Liver (tissue), 9 donors: ENCODE measurements around the gene PGLYRP3. TPM values are rescaled to one million over a fixed set of nuclear protein-coding genes. Genes with fewer than 3 reads are reported as not detected.

ENCODE experiments used
- DNase-seq: peaks from one replicate; pipeline ENCODE4 v3.0.0-alpha.2; 2017; ENCODE audit warnings: low spot score
- H3K27ac ChIP-seq, 2 donors: one replicate each; pipeline ENCODE4 v1.7.0; 2013; ENCODE audit warnings: inconsistent platforms in 2 of 2, low read length in 2 of 2, control low read depth in 1 of 2, low read depth in 1 of 2, mild to moderate bottlenecking in 1 of 2
- H3K27me3 ChIP-seq, 4 donors: one replicate each; pipeline versions ENCODE4 v1.6.1 to v1.7.0; 2013; ENCODE audit warnings: low read length in 3 of 4, inconsistent platforms in 1 of 4, mild to moderate bottlenecking in 1 of 4, moderate library complexity in 1 of 4; ENCODE audit not compliant: control insufficient read depth in 4 of 4, insufficient read depth in 4 of 4
- H3K36me3 ChIP-seq, 4 donors: one replicate each; pipeline versions ENCODE4 v1.6.1 to v1.7.0; 2013; ENCODE audit warnings: low read length in 3 of 4, mild to moderate bottlenecking in 3 of 4, low read depth in 1 of 4, moderate library complexity in 1 of 4; ENCODE audit not compliant: control insufficient read depth in 4 of 4, insufficient read depth in 3 of 4
- H3K4me1 ChIP-seq, 4 donors: one replicate each; pipeline versions ENCODE4 v1.6.1 to v1.7.0; 2013; ENCODE audit warnings: low read length in 3 of 4, mild to moderate bottlenecking in 3 of 4, moderate library complexity in 1 of 4; ENCODE audit not compliant: control insufficient read depth in 4 of 4, insufficient read depth in 4 of 4
- H3K4me3 ChIP-seq, 3 donors: one replicate each; pipeline versions ENCODE4 v1.6.1 to v1.7.0; 2013; ENCODE audit warnings: low read length in 3 of 3, control low read depth in 1 of 3, low read depth in 1 of 3, mild to moderate bottlenecking in 1 of 3
- H3K9ac ChIP-seq, 2 donors: one replicate each; pipeline ENCODE4 v1.7.0; 2013; ENCODE audit warnings: low read length in 2 of 2, mild to moderate bottlenecking in 2 of 2, moderate library complexity in 2 of 2, control low read depth in 1 of 2, low read depth in 1 of 2
- H3K9me3 ChIP-seq, 4 donors: one replicate each; pipeline versions ENCODE4 v1.6.1 to v1.7.0; 2013; ENCODE audit warnings: low read length in 3 of 4; ENCODE audit not compliant: control insufficient read depth in 4 of 4
- EGR1 ChIP-seq, 2 donors: IDR thresholded peaks; 2 replicates each; pipeline ENCODE4 v1.6.1; 2016 to 2018; ENCODE audit warnings: antibody characterized with exemption in 2 of 2, low read depth in 2 of 2
- FOXA1 ChIP-seq: IDR thresholded peaks from 2 replicates; pipeline ENCODE4 v1.6.1; 2016; ENCODE audit warnings: antibody characterized with exemption
- FOXA2 ChIP-seq: IDR thresholded peaks from 2 replicates; pipeline ENCODE4 v1.6.1; 2016; ENCODE audit warnings: antibody characterized with exemption
- GABPA ChIP-seq, 2 donors: IDR thresholded peaks in 1 of 2; conservative IDR thresholded peaks in 1 of 2; 2 replicates each; pipeline ENCODE4 v1.6.1; 2016; ENCODE audit warnings: antibody characterized with exemption in 2 of 2, mild to moderate bottlenecking in 1 of 2, moderate library complexity in 1 of 2
- HNF4A ChIP-seq, 2 donors: conservative IDR thresholded peaks; 2 replicates each; pipeline ENCODE4 v1.6.1; 2016; ENCODE audit warnings: antibody characterized with exemption in 2 of 2, mild to moderate bottlenecking in 2 of 2
- HNF4G ChIP-seq: IDR thresholded peaks from 2 replicates; pipeline ENCODE4 v1.6.1; 2016; ENCODE audit warnings: antibody characterized with exemption
- NR2F2 ChIP-seq: IDR thresholded peaks from 2 replicates; pipeline ENCODE4 v1.6.1; 2016; ENCODE audit warnings: antibody characterized with exemption
- RAD21 ChIP-seq, 2 donors: IDR thresholded peaks; 2 replicates each; pipeline ENCODE4 v1.6.1; 2016; ENCODE audit warnings: antibody characterized with exemption in 2 of 2, mild to moderate bottlenecking in 2 of 2
- SP1 ChIP-seq: IDR thresholded peaks from 2 replicates; pipeline ENCODE4 v1.6.1; 2018; ENCODE audit warnings: antibody characterized with exemption, mild to moderate bottlenecking
- TAF1 ChIP-seq: conservative IDR thresholded peaks from 2 replicates; pipeline ENCODE4 v1.6.1; 2016; ENCODE audit warnings: antibody characterized with exemption, mild to moderate bottlenecking
- YY1 ChIP-seq: IDR thresholded peaks from 2 replicates; pipeline ENCODE4 v1.6.1; 2016; ENCODE audit warnings: antibody characterized with exemption, mild to moderate bottlenecking
- WGBS: extraction: QIAGEN DNeasy Blood & Tissue Kit; methylation state at CpG from one replicate; pipeline ENCODE4 v1.1.7; 2013; 5-methylcytosine and 5-hydroxymethylcytosine counted together
- polyA plus RNA-seq, 2 donors: library from polyadenylated mRNA; stranded (reverse) in 1 of 2; unstranded in 1 of 2; fragments of 200-250 nt in 1 of 2; fragments of >200 nt in 1 of 2; fragmentation: Nextera tagmentation in 1 of 2; extraction: Ambion mirVana in 1 of 2; gene quantifications; one replicate each; pipeline versions ENCODE4 v1.2.1 to v1.2.3, GENCODE V29; 2013 to 2015
- total RNA-seq, 2 donors: library from RNA; depleted of rRNA; stranded (reverse); fragments of >200 nt; gene quantifications; one replicate each; pipeline ENCODE4 v1.2.3, GENCODE V29; 2014
- TF ChIP-seq, protein P1 (sequence below): IDR thresholded peaks from 2 replicates; pipeline ENCODE4 v1.6.1; 2016; ENCODE audit warnings: antibody characterized with exemption
- TF ChIP-seq, protein P2 (sequence below): IDR thresholded peaks from 2 replicates; pipeline ENCODE4 v1.6.1; 2016; ENCODE audit warnings: antibody characterized with exemption
- TF ChIP-seq, protein P3 (sequence below): fragments of 150-350 bp; IDR thresholded peaks from 2 replicates; pipeline ENCODE4 v1.5.1; 2017; ENCODE audit warnings: improper control_type of control experiment, low read depth, low read length; ENCODE audit not compliant: missing input control
- TF ChIP-seq, protein P4 (sequence below): IDR thresholded peaks from 2 replicates; pipeline ENCODE4 v1.6.1; 2016; ENCODE audit warnings: antibody characterized with exemption, mild to moderate bottlenecking
- TF ChIP-seq, protein P5 (sequence below): IDR thresholded peaks from 2 replicates; pipeline ENCODE4 v1.6.1; 2016; ENCODE audit warnings: antibody characterized with exemption
- donor health status: healthy.
- donor health status: healthy.
- donor health status: healthy.
- donor health status: healthy.
- donor health status: healthy.

Gene PGLYRP3
- total and polyA plus RNA-seq, 4 donors = not detected

DNA sequence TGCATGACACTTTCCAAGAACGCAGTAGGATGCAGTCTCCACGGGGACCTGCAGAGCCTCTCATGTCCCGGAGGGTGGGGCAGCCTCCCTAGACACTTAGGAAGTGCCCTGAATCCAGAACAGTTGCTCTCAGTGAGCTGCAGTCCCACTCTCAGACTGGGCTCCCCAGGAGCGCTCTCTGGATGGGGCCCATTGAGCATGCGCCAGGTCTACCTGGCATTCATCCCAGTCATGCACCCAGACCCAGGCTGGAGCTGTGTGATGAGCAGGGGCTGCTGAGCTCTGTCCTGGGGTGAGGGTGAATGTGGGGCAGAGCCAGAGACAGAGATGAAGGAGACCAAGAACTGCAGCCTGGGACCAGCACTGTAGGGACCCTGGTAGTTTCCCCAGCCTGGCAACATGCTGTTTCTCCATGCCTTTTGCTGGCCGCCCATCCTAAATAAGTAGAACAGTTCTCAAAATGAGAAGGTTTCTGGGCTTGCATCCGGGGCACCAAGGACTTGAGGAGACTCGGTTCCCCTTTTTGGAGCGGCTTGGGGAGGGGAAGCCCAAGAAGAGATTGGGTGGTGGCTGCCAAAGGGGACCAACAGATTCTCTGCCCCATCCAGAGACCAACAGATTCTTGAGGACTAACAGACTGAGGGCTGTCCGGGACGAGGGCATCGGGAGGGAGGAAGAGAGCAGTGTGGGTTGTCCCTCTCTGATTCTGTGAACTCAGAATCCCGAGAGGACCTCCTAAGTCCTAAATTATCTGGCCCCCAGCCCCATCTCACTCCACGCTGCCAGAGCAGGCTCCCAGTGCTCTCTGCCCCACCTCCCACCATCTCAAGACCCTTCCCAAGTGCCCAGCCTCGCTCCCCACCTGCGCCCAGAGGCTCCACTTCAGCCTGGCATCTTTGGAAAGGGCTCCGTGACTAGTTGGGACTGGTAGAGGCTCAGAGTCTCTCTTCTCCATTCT, 36.9 kb upstream of the PGLYRP3 start:
- Histone ChIP-seq H3K27me3 (peaks cover 0 to 12% (median 2%) of the 10 kb centered on the region in 4 donors), H3K9me3 (no peaks in the 10 kb centered on the region), H3K9ac (no peak overlapping the region), H3K4me3 (no peak overlapping the region), H3K36me3 (no peaks in the 10 kb centered on the region), H3K27ac (no peak overlapping the region), H3K4me1 (no peaks in the 10 kb centered on the region)
- 61% methylated on average over 17 of the region's 17 CpGs for WGBS
- TF ChIP-seq RAD21 (IDR thresholded peaks at IDR 0.05) (no peak), YY1 (no peak), GABPA (IDR thresholded peaks at IDR 0.05 in 1 of 2, conservative IDR thresholded peaks at IDR 0.05 in 1 of 2) (no peak), FOXA2 (no peak), HNF4A (conservative IDR thresholded peaks at IDR 0.05) (no peak), FOXA1 (no peak), SP1 (no peak), NR2F2 (no peak), EGR1 (IDR thresholded peaks at IDR 0.05; ENCODE audit: low read depth in 2 of 2) (no peak), HNF4G (no peak), TAF1 (no peak)
- TF ChIP-seq, protein P1, sequence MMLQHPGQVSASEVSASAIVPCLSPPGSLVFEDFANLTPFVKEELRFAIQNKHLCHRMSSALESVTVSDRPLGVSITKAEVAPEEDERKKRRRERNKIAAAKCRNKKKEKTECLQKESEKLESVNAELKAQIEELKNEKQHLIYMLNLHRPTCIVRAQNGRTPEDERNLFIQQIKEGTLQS = no peak
- TF ChIP-seq, protein P2, sequence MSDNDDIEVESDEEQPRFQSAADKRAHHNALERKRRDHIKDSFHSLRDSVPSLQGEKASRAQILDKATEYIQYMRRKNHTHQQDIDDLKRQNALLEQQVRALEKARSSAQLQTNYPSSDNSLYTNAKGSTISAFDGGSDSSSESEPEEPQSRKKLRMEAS = no peak
- TF ChIP-seq, protein P3, sequence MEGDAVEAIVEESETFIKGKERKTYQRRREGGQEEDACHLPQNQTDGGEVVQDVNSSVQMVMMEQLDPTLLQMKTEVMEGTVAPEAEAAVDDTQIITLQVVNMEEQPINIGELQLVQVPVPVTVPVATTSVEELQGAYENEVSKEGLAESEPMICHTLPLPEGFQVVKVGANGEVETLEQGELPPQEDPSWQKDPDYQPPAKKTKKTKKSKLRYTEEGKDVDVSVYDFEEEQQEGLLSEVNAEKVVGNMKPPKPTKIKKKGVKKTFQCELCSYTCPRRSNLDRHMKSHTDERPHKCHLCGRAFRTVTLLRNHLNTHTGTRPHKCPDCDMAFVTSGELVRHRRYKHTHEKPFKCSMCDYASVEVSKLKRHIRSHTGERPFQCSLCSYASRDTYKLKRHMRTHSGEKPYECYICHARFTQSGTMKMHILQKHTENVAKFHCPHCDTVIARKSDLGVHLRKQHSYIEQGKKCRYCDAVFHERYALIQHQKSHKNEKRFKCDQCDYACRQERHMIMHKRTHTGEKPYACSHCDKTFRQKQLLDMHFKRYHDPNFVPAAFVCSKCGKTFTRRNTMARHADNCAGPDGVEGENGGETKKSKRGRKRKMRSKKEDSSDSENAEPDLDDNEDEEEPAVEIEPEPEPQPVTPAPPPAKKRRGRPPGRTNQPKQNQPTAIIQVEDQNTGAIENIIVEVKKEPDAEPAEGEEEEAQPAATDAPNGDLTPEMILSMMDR = no peak
- TF ChIP-seq, protein P4, sequence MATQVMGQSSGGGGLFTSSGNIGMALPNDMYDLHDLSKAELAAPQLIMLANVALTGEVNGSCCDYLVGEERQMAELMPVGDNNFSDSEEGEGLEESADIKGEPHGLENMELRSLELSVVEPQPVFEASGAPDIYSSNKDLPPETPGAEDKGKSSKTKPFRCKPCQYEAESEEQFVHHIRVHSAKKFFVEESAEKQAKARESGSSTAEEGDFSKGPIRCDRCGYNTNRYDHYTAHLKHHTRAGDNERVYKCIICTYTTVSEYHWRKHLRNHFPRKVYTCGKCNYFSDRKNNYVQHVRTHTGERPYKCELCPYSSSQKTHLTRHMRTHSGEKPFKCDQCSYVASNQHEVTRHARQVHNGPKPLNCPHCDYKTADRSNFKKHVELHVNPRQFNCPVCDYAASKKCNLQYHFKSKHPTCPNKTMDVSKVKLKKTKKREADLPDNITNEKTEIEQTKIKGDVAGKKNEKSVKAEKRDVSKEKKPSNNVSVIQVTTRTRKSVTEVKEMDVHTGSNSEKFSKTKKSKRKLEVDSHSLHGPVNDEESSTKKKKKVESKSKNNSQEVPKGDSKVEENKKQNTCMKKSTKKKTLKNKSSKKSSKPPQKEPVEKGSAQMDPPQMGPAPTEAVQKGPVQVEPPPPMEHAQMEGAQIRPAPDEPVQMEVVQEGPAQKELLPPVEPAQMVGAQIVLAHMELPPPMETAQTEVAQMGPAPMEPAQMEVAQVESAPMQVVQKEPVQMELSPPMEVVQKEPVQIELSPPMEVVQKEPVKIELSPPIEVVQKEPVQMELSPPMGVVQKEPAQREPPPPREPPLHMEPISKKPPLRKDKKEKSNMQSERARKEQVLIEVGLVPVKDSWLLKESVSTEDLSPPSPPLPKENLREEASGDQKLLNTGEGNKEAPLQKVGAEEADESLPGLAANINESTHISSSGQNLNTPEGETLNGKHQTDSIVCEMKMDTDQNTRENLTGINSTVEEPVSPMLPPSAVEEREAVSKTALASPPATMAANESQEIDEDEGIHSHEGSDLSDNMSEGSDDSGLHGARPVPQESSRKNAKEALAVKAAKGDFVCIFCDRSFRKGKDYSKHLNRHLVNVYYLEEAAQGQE = no peak
- TF ChIP-seq, protein P5, sequence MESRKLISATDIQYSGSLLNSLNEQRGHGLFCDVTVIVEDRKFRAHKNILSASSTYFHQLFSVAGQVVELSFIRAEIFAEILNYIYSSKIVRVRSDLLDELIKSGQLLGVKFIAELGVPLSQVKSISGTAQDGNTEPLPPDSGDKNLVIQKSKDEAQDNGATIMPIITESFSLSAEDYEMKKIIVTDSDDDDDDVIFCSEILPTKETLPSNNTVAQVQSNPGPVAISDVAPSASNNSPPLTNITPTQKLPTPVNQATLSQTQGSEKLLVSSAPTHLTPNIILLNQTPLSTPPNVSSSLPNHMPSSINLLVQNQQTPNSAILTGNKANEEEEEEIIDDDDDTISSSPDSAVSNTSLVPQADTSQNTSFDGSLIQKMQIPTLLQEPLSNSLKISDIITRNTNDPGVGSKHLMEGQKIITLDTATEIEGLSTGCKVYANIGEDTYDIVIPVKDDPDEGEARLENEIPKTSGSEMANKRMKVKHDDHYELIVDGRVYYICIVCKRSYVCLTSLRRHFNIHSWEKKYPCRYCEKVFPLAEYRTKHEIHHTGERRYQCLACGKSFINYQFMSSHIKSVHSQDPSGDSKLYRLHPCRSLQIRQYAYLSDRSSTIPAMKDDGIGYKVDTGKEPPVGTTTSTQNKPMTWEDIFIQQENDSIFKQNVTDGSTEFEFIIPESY = no peak
- DNase-seq = peak; percentile 16
